Mammary epithelial cell (primary cell): Measurements from ENCODE around the gene CNN2.

Experiments
- EZH2 ChIP-seq: IDR thresholded peaks from 2 replicates; pipeline ENCODE4 v1.6.1; 2012; ENCODE audit warnings: low read length, inconsistent platforms, borderline replicate concordance
- TF ChIP-seq, protein P1 (sequence below), 2 donors: IDR thresholded peaks in 1 of 2; conservative IDR thresholded peaks in 1 of 2; 2 replicates each; pipeline ENCODE4 v1.5.1; 2011 to 2012; ENCODE audit warnings: inconsistent platforms in 2 of 2, low read length in 2 of 2, mild to moderate bottlenecking in 2 of 2, control low read depth in 1 of 2, low read depth in 1 of 2; ENCODE audit not compliant: insufficient read depth in 1 of 2; ENCODE audit errors: extremely low read depth in 1 of 2

DNA sequence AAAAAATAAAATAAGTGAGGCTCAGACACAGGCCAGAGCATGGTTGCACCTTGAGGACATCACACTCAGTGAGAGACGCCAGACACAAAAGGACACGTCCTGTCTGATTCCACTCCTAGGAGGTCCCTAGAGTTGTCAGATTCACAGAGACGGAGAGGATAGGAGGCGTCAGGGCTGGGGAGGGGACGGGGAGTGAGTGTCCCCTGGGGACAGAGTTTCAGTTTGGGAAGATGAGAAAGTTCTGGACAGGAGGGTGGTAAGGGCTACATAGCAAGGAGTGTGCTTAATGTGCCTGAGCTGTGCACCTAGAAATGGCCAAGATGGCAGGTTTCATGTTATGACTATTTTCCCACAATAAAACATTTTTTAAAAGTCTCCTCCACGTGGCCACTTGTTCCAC lies 28.3 kb upstream of the CNN2 start:
- TF ChIP-seq, protein P1, sequence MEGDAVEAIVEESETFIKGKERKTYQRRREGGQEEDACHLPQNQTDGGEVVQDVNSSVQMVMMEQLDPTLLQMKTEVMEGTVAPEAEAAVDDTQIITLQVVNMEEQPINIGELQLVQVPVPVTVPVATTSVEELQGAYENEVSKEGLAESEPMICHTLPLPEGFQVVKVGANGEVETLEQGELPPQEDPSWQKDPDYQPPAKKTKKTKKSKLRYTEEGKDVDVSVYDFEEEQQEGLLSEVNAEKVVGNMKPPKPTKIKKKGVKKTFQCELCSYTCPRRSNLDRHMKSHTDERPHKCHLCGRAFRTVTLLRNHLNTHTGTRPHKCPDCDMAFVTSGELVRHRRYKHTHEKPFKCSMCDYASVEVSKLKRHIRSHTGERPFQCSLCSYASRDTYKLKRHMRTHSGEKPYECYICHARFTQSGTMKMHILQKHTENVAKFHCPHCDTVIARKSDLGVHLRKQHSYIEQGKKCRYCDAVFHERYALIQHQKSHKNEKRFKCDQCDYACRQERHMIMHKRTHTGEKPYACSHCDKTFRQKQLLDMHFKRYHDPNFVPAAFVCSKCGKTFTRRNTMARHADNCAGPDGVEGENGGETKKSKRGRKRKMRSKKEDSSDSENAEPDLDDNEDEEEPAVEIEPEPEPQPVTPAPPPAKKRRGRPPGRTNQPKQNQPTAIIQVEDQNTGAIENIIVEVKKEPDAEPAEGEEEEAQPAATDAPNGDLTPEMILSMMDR (conservative IDR thresholded peaks at IDR 0.05 in 1 of 2, IDR thresholded peaks at IDR 0.05 in 1 of 2; ENCODE audit: extremely low read depth in 1 of 2, insufficient read depth in 1 of 2, low read depth in 1 of 2, low read length in 2 of 2), result no peak
- TF ChIP-seq EZH2, result no peak
